Thoracic aorta (tissue), 2 donors: ENCODE measurements around the gene STK32B. TPM values are rescaled to one million over a fixed set of nuclear protein-coding genes. Genes with fewer than 3 reads are reported as not detected.

ENCODE experiments used
- ATAC-seq: fragments of 150-250 bp; one replicate; pipeline ENCODE4 v1.8.0; 2017; ENCODE audit warnings: low read depth; ENCODE audit not compliant: insufficient number of reproducible peaks, low FRiP score
- DNase-seq: peaks from one replicate; pipeline ENCODE4 v3.0.0-alpha.2; 2020; ENCODE audit warnings: low spot score
- H3K27ac ChIP-seq, 2 donors: fragments of 200-600 bp; sonication (generic); 1 replicate in 1 of 2; 2 replicates in 1 of 2; pipeline ENCODE4 v1.5.1; 2016; ENCODE audit warnings: mild to moderate bottlenecking in 2 of 2, moderate library complexity in 2 of 2
- H3K27me3 ChIP-seq: fragments of 200-600 bp; sonication (generic); replicated peaks from 2 replicates; pipeline ENCODE4 v1.6.0; 2016; ENCODE audit warnings: mild to moderate bottlenecking; ENCODE audit not compliant: insufficient read depth
- H3K36me3 ChIP-seq: fragments of 200-600 bp; sonication (generic); one replicate; pipeline ENCODE4 v1.5.1; 2016
- H3K4me1 ChIP-seq, 2 donors: fragments of 200-600 bp; sonication (generic); 1 replicate in 1 of 2; 2 replicates in 1 of 2; pipeline versions ENCODE4 v1.5.1 to v1.6.0; 2016; ENCODE audit warnings: low read depth in 2 of 2, mild to moderate bottlenecking in 1 of 2; ENCODE audit not compliant: control insufficient read depth in 1 of 2
- H3K4me3 ChIP-seq: fragments of 200-600 bp; sonication (generic); 2 replicates; pipeline ENCODE4 v1.5.1; 2016; ENCODE audit warnings: mild to moderate bottlenecking
- H3K9me3 ChIP-seq: fragments of 200-600 bp; sonication (generic); 2 replicates; pipeline ENCODE4 v1.5.1; 2016
- CTCF ChIP-seq: fragments of 200-600 bp; sonication (generic); IDR thresholded peaks from one replicate; pipeline ENCODE4 v1.5.1; 2019; ENCODE audit warnings: antibody characterized with exemption
- total RNA-seq, 2 donors: library from RNA; depleted of rRNA; stranded (reverse); fragments of >200 nt; gene quantifications; one replicate each; pipeline versions ENCODE4 v1.1.0 to v1.2.3, GENCODE V29; 2016

Gene STK32B
- total RNA-seq, 2 donors from 2014 or later, result 4.5 to 7.0 TPM

- H3K4me3 ChIP-seq, result no peak overlapping the region
- peaks cover 31 to 47% of the 10 kb centered on the region in 2 donors for H3K4me1 ChIP-seq
- DNase-seq (no peak), ATAC-seq (no peak)
- no peaks in the 10 kb centered on the region for H3K27me3 ChIP-seq
- no peaks in the 10 kb centered on the region for H3K9me3 ChIP-seq
- peak overlapping the region in 1 of 2 donors; percentile 62 for H3K27ac ChIP-seq
- no peaks in the 10 kb centered on the region for H3K36me3 ChIP-seq
- no peak for TF ChIP-seq CTCF
These were observed 17.1 kb upstream of the STK32B start for GRCh38 chr4:5034206-5034605.

- Histone ChIP-seq H3K36me3 (no peaks in the 10 kb centered on the region), H3K4me3 (no peak overlapping the region), H3K27me3 (no peaks in the 10 kb centered on the region), H3K4me1 (peaks cover 31 to 47% of the 10 kb centered on the region in 2 donors), H3K27ac (no peak overlapping the region), H3K9me3 (no peaks in the 10 kb centered on the region)
- DNase-seq (no peak), ATAC-seq (no peak)
- TF ChIP-seq CTCF, result no peak
These were observed 15.0 kb upstream of the STK32B start for GRCh38 chr4:5036239-5036638.

GRCh38 chr4:5037553-5038551 is 13.4 kb upstream of the STK32B start:
- ATAC-seq (peak; percentile 61), DNase-seq (no peak)
- peaks cover 29 to 44% of the 10 kb centered on the region in 2 donors for H3K4me1 ChIP-seq
- H3K9me3 ChIP-seq, result no peaks in the 10 kb centered on the region
- no peak overlapping the region for H3K27ac ChIP-seq
- H3K36me3 ChIP-seq, result no peaks in the 10 kb centered on the region
- no peaks in the 10 kb centered on the region for H3K27me3 ChIP-seq
- no peak for TF ChIP-seq CTCF
- H3K4me3 ChIP-seq, result peak overlapping the region; percentile 21

- H3K36me3 ChIP-seq, result no peaks in the 10 kb centered on the region
- H3K4me3 ChIP-seq, result no peak overlapping the region
- peaks cover 10 to 25% of the 10 kb centered on the region in 2 donors for H3K4me1 ChIP-seq
- H3K27me3 ChIP-seq, result no peaks in the 10 kb centered on the region
- no peak for DNase-seq
- TF ChIP-seq CTCF, result no peak
- no peaks in the 10 kb centered on the region for H3K9me3 ChIP-seq
- no peak for ATAC-seq
- H3K27ac ChIP-seq, result no peak overlapping the region
These were observed 11.5 kb upstream of the STK32B start for GRCh38 chr4:5039800-5040199.

- DNase-seq (no peak), ATAC-seq (no peak)
- Histone ChIP-seq H3K4me1 (peaks cover 10 to 17% of the 10 kb centered on the region in 2 donors), H3K36me3 (no peaks in the 10 kb centered on the region), H3K27me3 (no peaks in the 10 kb centered on the region), H3K9me3 (no peaks in the 10 kb centered on the region), H3K4me3 (no peak overlapping the region), H3K27ac (no peak overlapping the region)
- no peak for TF ChIP-seq CTCF
These were observed 10.2 kb upstream of the STK32B start for GRCh38 chr4:5040856-5041620.
